GM23248 (cell line): Measurements from ENCODE around the gene HS3ST3B1.

Experiments used
- EZH2 ChIP-seq: fragments of 200-600 bp; sonication (generic); IDR thresholded peaks from 2 replicates; pipeline ENCODE4 v1.6.1; 2018; ENCODE audit warnings: antibody characterized with exemption, mild to moderate bottlenecking; ENCODE audit not compliant: insufficient read depth, poor library complexity, severe bottlenecking
- EZH2phosphoT487 ChIP-seq: fragments of 200-600 bp; sonication (generic); IDR thresholded peaks from 2 replicates; pipeline ENCODE4 v1.6.1; 2018; ENCODE audit warnings: antibody characterized with exemption, moderate library complexity, mild to moderate bottlenecking, low read depth; ENCODE audit not compliant: insufficient read depth

GRCh38 chr17:14387036-14387435 is 86.2 kb downstream of the HS3ST3B1 start:
- TF ChIP-seq EZH2: no peak
- no peak for TF ChIP-seq EZH2phosphoT487
